Measurements from ENCODE around the gene PGAP2.

PGAP2 gene

DNA sequence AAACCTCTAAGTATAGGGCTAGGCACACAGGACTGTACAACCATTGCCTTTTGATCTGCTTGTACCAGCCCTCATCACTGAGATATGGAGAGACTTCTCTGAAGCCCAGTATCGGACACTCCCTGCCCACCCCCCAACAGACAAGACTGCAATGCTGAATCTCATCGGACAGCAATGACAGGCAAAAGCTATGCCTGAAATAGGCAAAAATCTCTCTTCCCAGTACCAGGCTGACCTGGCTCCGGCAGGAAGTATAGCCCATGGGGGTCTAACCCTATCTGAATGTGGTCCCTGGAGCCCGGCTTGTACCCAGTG is 25.9 kb downstream of the PGAP2 start:
- DNase-seq = no peak

DNA sequence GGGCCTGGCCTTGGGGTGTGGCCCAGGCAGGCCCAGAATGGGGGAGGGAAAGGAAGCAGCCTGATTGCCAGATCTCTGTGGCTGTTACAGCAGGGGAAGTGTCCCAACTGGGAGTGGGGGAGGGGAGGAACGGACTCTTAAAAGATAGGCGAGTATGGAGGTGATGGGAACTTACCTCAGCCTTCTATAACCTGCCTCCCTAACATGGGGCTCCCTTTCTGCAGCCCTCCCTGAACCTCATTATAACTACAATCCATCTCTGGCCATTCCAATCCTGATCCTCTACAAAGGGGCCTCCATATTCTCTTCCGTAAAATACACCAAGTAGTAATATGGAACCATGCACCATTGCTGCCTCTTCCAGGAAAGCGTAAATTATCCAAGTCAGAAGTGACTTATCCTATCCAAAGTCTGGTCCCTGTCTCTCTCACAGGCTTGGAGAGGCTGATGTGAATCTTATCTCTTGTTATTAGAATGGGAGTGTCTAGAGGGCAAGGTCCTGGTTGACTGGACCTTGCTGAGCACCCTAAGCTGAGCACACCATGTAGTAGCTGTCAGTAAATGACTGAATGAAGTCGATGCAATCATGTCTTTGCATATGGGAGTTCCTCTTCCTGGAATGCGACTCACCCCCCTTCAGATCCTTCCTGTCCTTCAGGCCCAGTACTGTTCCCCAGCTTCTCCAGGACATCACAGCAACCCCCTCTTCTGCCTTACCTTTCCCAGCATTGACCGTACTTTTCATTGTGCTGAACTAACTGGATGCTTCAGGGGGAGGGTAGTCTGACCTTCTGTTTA is 26.5 kb downstream of the PGAP2 start:
- no peak for DNase-seq

DNA sequence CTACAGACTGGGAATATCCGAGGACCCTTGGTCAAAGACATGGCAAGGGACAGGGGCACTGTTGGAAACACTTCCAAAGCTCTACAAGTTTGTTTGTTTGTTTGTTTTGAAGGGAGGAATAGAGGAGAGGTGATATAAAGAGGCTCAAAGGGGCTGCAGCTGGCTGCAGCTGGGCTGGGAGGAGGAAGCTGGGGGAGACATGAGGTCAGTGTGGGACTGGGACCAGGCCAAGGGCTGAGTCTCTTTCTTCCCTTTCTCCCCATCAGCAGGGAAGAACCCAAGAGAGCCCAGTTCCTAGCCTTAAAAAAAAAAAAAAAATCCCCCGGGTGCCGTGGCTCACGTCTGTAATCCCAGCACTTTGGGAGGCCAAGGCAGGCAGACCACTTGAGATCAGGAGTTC is 27.4 kb downstream of the PGAP2 start:
- no peak for DNase-seq

DNA sequence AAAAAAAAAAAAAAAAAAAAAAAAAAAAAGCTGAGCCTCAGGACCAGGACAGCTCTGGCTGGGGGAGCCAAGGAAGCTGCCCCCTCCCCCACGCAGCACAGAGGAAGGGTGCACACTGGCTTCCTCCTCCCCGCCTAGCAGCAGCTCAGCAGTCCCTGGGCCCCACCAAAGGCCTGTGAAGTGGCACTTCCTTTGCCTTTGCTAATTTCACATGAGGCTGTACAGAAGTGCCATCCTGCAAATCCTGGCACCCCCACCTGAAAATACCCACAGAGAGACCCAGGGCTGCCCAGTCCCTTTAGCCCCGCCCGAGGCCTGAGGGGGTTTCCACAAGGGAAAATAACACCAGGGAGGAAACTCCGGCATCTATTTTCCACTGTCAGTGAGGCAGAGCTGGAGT is 28.5 kb downstream of the PGAP2 start:
- no peak for DNase-seq

DNA sequence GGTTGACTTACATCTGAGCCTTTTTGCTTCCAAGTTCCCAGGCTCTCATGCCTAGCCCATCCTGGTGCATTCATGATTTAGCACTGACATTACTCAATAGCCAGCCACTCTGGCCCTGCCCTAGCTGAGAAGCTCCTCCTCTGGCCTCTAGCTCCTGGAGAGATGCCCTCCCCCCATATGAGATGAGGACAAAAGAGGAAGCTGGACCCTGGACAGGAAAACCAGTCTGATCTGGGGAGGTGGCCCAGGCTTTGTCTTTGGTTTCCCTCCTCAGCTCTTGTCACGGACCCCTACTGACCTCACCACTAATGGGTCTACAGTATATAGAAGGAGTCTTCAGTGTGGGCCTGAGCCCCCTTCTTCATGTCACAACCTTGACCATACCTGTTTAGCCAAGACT is 29.4 kb downstream of the PGAP2 start:
- DNase-seq = no peak

DNA sequence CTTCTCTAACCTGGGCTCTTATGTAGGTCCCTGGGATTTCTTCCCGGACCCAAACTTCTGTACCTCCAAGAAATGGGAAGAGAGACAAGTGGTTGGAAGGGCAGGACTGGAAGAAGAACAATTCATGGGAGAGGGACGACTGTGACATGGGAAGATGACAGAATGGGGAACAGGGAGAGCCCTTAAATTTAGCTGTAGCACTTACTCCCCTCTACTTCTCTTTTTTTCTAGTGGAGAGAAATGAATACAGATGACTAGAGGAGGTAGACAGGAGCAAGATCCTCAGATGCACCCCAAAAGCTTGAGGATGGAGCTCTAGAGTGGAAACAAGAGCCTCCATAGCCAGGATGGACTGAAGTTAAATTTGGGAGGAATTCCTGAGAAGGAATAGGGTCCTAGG is 30.1 kb downstream of the PGAP2 start:
- no peak for DNase-seq

DNA sequence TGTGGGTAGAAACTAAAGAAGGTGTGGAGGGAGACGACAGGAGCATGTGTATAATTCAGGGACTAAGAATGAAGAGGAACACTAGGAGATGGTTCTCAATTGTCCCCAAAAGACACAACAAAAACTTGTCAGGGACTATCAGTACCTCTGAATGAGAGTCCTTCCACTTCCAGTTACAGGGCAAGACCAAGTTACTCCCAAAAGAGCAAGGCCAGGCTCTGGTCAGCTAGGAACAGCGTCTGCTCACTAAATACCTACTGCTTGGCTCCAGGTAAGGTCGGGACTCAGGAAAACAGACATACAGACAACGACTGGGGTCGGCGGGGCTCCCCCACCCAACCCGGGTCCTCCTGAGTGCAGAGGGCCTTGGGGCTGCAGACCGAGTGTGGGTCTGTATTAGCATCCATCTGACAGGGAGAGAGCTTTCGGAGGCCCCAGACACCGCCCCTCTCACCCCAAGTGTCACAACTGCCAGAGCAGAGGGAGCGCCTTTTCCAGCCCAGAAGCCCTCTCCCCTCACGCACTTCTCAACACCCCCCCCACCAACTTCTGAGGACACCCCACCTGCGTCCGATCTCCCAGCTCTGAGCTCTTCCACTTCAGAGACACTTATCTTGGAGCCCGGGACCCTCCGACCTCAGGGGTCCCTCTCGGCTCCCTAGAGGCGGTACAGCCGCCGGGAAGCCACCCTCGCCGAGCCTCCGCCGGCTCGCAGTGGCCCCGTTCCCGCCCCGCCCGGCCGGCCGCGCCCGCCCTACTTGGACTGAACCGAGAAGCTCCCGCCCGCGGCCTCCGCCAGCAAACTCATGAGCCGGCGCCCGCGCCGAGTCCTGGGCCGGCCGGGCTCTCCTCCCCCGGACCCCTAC is 31.9 kb downstream of the PGAP2 start:
- DNase-seq = no peak

DNA sequence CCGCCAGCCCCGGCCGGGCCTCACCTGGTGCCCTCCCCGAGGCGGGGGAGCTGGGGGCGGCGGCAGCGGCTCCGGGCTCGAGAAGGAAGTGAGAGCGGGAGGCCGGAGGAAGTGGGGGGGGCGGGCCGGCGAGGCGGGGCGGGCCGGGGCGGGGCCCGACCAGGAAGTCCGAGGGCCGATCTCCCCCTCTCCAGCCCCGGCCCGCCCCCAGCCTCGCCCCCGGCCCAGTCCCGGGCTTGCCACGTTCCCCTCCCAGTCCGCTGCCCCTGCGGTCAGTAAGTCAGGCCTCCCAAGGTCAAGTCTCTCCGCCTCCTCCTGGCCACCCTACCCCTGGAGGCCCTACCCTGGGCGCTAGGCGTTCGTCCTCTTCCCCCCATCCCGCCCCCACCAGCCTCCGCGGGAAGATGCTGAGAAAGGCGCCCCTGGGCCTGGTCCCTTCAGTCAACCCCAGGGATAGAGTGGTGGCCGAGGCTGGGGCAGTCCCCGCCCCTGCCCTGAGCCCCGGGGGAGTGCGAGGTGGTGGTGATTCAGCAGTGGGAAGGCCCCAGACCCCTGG is 32.6 kb downstream of the PGAP2 start, which contains the start of gene RHOG:
Gene RHOG, minus strand, starts transcription at position 90 of the 556 bp plus-strand sequence. CDS start 12,821 bp downstream, outside the sequence.
- DNase-seq = no peak

DNA sequence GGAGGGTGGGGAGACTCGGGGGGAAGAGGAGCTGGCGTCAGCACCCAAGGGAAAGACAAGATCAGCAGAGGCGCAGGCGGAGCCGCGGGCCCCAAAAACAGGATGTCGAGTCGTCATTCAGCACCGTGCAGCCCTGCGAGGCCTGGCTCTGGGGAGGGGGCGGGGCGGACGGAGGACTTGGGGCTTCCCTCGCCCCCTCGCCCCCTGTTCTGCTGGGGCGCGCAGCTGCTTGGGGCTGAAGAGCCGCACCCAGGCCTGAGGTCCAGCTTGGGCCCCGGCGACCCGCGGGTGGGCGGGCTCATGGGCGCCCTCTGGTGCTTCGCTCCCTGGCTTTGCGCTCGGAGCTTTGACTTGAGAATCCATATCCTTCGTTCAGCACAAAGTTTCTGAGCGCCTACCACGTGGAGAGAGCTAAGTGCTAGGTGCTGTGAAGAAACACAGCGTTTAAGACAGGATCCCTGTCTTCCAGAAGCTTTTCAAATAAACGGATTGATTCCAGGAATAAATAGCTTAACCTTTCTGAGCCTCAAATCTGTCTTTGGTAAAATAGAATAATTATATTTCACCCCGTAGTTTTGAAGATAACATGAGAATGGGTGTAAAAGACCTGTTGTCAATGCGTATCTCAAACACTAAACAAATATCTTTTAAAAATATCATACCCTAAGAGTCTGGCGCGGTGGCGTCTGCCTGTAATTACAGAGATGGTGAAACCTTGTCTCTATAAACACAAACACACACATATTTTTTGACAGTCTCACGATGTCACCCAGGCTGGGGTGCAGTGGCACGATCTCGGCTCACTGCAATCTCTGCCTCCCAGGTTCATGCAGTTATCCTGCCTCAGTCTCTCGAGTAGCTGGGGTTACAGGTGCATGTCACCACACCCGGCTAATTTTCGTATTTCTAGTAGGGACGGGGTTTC is 33.3 kb downstream of the PGAP2 start:
- no peak for DNase-seq

DNA sequence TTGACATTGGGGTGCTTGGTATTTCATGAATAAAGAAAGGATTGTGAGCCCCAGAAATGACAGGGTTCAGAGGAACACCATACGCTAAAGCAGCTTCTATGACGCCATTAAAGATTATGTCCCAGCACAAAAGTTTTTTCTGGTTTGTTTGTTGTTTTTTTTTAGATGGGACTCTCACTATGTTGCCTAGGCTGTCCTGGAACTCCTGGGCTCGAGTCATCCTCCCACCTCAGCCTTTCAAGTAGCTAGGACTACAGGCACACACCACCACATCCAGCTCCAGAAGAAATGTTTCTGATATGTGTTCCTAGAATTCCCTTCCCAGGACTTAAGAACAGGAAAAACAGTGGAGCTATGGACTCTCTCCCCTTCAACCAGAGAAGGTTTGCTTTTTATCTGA is 35.0 kb downstream of the PGAP2 start:
- no peak for DNase-seq

DNA sequence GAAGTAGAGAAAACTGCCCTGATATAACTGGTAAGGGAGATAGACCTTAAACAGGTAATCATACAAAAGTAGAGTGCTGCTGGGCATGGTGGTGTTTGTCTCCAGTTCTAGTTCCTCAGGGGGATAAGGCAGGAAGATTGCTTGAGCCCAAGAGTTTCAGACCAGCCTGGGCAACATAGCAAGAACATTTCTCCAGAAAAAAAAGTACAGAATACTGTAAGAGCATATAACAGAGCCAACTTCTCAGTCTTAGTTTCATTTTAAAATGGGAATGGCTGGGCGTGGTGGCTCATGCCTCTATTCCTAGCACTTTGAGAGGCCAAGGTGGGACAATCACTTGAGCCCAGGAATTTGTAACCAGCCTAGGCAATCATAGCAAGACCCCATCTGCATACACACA is 36.9 kb downstream of the PGAP2 start:
- DNase-seq = no peak

DNA sequence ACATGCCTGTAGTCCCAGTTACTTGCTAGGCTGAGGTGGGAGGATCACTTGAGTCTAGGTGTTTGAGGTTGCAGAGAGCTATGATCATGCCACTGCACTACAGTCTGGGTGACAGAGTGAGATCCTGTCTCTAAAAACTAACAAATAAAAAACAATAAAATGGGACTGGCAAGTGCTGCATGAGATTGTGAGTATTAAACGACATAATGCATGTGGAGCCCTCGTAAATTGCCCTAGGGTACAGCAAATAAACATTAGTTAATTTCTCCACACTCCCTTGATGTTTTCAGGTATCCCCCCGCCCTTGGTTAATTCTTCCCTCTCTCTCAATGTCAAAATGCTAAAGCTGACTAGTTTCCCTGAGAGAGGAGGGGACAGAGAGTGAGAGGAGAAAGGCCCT is 37.3 kb downstream of the PGAP2 start:
- no peak for DNase-seq

DNA sequence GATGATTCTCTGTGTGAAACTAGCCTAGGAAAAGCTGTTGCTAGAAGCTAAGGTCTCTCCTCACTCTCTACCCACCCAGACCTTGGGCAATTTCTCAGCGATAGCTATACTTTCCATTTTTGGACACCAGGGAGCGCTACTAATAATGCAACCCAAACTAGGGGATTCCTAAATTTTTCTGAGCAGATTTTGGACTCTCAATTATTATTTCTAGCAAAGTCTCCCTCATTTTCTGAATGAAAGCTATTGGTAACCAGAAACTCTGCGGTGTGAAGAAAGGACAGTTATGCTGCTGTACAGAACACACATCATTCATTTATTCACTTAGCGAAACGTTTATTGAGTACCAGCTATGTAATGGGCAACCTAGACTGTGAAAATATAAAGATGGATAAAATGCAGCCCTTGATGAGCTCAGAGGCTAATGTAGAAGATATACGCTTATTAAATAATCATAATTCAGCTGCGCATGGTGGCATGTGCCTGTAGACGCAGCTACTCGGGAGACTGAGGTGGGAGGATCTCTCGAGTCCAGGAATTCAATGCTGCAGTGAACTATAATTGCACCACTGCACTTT is 41.0 kb downstream of the PGAP2 start:
- no peak for DNase-seq

DNA sequence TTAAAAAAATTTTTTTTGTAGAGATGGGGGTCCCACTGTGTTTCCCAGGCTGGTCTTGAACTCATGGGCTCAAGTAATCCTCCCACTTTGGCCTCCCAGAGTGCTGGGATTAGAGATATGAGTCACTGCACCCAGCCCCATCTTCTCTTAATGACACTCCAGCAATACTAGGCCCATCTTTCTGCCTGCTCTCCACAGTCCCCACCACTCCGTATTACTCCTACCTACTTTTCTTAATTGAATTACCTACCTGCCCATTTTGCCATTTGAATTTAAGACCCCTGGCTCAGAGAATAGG is 45.1 kb downstream of the PGAP2 start:
- no peak for DNase-seq

DNA sequence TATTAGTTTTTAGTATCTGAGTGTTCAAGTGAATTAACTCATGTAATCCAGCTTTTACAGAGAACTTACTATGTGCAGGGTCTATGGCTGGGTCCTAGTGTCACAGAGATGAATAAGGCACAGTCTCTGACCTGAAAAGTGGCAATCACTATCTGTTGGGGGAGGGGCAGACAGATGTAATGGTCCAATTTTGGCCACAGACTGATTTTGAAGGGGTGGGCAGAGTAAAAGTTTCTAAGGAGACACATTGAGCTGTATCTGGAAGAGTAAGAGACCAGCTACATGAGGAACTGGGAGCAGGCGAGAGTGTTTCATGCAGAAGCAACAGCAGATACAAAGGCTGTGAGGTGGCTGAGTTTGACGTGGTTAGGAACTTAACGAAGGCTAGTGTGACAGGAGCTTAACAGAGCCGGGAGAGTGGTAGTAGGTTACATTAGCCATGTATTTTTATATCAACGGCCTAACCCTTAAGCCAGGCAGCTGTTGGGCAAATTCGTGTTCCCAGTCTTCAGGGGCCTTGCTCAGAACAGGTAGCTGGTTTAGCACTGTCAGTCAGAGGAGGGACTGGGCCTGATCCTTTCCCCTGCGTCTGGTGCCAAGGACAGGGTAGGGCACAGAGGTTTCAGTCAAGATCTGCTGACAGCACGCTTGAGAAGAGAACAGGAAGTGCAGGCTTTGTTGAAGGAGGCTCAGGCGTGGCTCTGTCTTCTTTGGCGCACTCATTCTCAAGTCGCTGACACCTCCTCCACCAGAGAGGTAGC is 45.7 kb downstream of the PGAP2 start:
- no peak for DNase-seq

DNA sequence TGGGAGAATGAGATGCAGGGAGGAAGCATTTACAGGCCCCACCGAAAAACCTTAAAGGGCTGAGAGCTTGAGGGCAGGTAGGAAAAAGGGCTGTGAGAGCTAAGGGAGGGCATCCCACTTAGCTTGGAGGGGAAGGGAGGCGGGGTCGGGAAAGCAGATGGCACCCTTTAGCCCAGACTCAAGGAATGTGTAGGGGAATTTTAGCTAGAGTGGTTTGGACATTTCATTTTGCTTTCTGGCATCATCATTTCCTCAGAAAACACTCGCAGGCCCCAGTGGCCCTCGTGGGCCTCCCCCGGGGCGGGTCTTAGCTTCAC is 46.3 kb downstream of the PGAP2 start:
- no peak for DNase-seq

DNA sequence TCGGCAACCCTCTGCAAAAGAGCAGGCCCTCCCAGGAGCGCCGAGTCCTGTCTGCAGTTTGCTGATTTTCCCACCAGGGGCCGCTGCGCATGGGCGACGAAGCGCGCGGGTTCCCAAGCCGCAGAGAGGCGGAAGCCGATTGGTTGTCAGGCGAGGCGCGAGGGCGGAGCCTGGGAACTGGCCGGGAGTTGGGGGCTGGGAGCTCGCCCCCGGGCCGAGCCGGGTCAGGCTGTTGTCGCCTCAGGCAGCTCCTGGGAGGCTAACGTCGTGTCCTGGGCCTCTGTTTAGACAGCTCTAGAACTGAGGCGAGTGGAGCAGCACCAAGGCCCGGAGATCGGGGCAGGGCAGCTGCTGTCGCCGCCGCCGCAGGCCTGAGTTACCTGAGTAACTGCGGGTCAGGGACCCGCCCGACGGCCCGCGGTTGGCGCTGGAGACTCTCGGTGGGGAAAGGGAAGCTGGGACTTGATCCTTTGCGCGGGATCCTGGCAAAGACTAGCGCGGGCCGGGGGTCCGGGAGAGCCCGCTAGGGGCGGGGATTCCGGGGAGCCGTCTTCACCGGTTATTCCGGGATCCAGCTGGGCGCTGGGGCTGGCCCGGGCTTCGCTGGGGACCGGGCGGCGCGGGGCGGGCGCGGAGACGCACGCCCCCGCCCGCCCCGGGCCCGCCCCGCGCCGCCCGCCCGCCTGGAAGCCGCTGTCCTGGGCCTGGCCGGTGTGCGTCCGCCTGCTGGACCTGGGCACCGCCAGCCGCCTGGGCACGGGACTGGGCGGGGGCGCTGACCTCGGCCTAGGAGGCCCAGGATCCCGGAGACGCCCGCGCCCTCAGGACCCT is 46.8 kb downstream of the PGAP2 start, which contains the start of gene STIM1:
Gene STIM1, plus strand, starts transcription at position 688 of the 831 bp plus-strand sequence. CDS start 607 bp downstream, outside the sequence.
- DNase-seq = peak; percentile 33

DNA sequence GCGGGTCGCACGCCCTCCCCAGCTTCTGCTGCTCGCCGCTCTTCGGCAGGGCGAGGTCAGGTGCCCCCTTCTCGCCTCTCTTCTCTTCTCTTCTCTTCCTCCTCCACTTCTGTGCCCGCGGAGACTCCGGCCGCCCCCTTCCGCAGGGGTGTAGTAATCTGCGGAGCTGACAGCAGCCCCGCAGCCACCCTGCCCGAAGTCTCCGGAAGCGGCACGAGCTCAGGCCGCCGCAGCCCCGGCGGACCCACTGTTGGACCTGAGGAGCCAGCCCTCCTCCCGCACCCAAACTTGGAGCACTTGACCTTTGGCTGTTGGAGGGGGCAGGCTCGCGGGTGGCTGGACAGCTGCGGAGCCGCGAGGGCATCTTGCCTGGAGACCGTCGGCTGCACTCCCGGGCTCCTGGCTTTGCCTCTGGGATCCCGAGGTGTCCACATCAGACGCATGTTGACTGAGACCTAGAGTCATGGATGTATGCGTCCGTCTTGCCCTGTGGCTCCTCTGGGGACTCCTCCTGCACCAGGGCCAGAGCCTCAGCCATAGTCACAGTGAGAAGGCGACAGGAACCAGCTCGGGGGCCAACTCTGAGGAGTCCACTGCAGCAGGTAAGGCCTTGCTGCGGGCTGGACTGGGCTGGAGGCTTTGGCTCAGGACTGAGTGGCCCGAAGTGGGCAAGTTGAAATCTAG is 47.6 kb downstream of the PGAP2 start:
- peak; percentile 13 for DNase-seq

DNA sequence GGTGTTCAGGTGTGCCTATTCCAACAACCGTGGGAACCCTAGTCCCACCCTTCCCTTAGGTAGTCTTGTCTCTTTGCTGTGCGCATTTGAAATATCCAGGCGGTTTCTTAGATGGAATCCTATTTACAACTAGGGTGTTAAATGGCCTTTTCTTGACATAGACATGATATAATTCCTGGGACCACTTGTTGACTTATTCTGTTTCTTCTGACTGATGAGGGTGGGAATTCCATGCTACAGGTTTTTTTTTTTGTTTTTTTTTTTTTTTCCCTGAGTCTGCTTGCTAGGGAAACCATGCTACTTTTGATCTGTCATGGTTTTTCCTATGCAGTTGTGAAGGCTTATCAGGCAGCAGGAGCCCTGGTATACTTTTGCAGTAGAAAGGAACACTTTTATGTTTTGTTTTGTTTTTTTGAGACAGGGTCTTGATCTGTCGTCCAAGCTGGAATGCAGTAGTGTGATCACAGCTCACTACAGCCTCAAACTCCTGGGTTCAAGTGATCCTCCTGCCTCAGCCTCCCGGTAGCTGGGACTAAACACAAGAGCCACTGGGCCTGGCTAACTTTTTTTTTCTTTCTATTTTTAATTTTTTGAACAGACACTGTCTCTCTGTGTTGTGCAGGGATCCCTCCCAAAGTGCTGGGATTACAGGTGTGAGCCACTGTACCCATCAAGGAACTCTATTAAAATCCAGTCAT is 48.6 kb downstream of the PGAP2 start:
- DNase-seq = no peak

DNA sequence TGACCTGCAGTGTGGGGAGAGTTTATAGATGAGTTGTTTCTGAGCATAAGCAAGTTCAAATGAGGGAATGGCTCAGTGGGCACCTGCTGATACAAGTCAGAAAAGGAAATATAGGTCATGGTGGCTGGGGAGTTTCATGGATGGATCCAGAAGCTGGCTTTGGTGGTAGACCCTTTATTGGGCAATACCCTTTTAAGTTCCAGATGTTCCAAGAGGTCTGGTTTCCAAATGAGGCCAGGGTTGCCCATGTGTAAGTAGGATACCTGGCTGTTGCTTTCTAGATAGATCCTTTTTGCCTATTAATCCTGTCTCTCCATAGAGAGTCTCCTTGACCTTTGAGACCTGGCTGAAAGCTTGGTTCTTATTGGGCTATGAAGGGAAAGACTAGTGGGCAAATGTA is 49.3 kb downstream of the PGAP2 start:
- no peak for DNase-seq

Measured in cortex of kidney (tissue), 1 donor.